WTC11 (cell line): ENCODE measurements around the gene RAPGEF5. TPM values are rescaled to one million over a fixed set of nuclear protein-coding genes. Genes with fewer than 3 reads are reported as not detected.

Experiments used
- ATAC-seq: fragments of 200-7000 bp; cut with Tn5 transposase; 2 replicates; pipeline ENCODE4 v1.10.0; 2021; ENCODE audit warnings: mild to moderate bottlenecking, moderate library complexity
- CTCF ChIA-PET: fragments of 300-600 bp; sonication (Branson Sonifier 250); formaldehyde crosslinking; loops from one replicate; lab custom pipeline; 2021; ENCODE audit warnings: antibody characterized with exemption; lab: Charles Lee
- POLR2A ChIA-PET: fragments of 350-600 bp; sonication (Branson Sonifier 250); formaldehyde crosslinking; loops from one replicate; lab custom pipeline; 2021; ENCODE audit warnings: antibody characterized with exemption; lab: Charles Lee
- DNase-seq: peaks from one replicate; pipeline ENCODE4 v3.0.0; 2021; ENCODE audit warnings: low spot score
- H3K27ac Mint-ChIP-seq: 2 replicates; pipeline ENCODE4 v1.8.0; 2021; ENCODE audit warnings: mixed read lengths
- H3K27me3 Mint-ChIP-seq: 2 replicates; pipeline ENCODE4 v1.8.0; 2021; ENCODE audit warnings: low read depth, mild to moderate bottlenecking, moderate library complexity, mixed read lengths
- H3K36me3 Mint-ChIP-seq: 2 replicates; pipeline ENCODE4 v1.8.0; 2021; ENCODE audit warnings: mixed read lengths
- H3K4me1 Mint-ChIP-seq: 2 replicates; pipeline ENCODE4 v1.8.0; 2022; ENCODE audit warnings: mixed read lengths
- H3K4me3 Mint-ChIP-seq: 2 replicates; pipeline ENCODE4 v1.8.0; 2021; ENCODE audit warnings: mild to moderate bottlenecking, moderate library complexity, mixed read lengths
- H3K9me3 Mint-ChIP-seq: 2 replicates; pipeline ENCODE4 v1.8.0; 2021; ENCODE audit warnings: mixed read lengths
- ATF3 ChIP-seq: sonication (generic); formaldehyde crosslinking; conservative IDR thresholded peaks from 2 replicates; pipeline ENCODE4 v1.8.1; 2022; ENCODE audit warnings: mild to moderate bottlenecking, missing genetic modification reagents
- CREM ChIP-seq: sonication (generic); formaldehyde crosslinking; IDR thresholded peaks from 2 replicates; pipeline ENCODE4 v1.8.1; 2022; ENCODE audit warnings: mild to moderate bottlenecking, missing genetic modification reagents, moderate library complexity
- FOXJ3 ChIP-seq: sonication (generic); formaldehyde crosslinking; IDR thresholded peaks from 2 replicates; pipeline ENCODE4 v1.9.0; 2021; ENCODE audit warnings: missing genetic modification reagents, mild to moderate bottlenecking, borderline replicate concordance
- FOXK1 ChIP-seq: sonication (generic); formaldehyde crosslinking; IDR thresholded peaks from 2 replicates; pipeline ENCODE4 v1.8.0; 2022; ENCODE audit warnings: mild to moderate bottlenecking, moderate library complexity, missing genetic modification reagents
- FOXP1 ChIP-seq: sonication (generic); formaldehyde crosslinking; IDR thresholded peaks from 2 replicates; pipeline ENCODE4 v1.8.0; 2022; ENCODE audit warnings: missing genetic modification reagents, mild to moderate bottlenecking, moderate library complexity, borderline replicate concordance
- IRF1 ChIP-seq: sonication (generic); formaldehyde crosslinking; IDR thresholded peaks from 2 replicates; pipeline ENCODE4 v1.8.0; 2023; ENCODE audit warnings: missing genetic modification reagents
- KAT7 ChIP-seq: sonication (generic); formaldehyde crosslinking; IDR thresholded peaks from 2 replicates; pipeline ENCODE4 v1.8.1; 2023; ENCODE audit warnings: missing genetic modification reagents, mild to moderate bottlenecking, borderline replicate concordance
- TEAD4 ChIP-seq: sonication (generic); formaldehyde crosslinking; IDR thresholded peaks from 2 replicates; pipeline ENCODE4 v1.8.0; 2022; ENCODE audit warnings: mild to moderate bottlenecking, missing genetic modification reagents
- TP53 ChIP-seq: sonication (generic); formaldehyde crosslinking; IDR thresholded peaks from 2 replicates; pipeline ENCODE4 v1.8.1; 2023; ENCODE audit warnings: mild to moderate bottlenecking, missing genetic modification reagents
- ZMAT4 ChIP-seq: fragments of 250-450 bp; sonication (Bioruptor Pico); IDR thresholded peaks from 2 replicates; pipeline ENCODE4 v1.9.0; 2021; ENCODE audit warnings: mild to moderate bottlenecking
- ZNF138 ChIP-seq: sonication (generic); formaldehyde crosslinking; conservative IDR thresholded peaks from 2 replicates; pipeline ENCODE4 v1.8.1; 2022; ENCODE audit warnings: mild to moderate bottlenecking, moderate library complexity, missing genetic modification reagents
- ZNF232 ChIP-seq: sonication (generic); formaldehyde crosslinking; IDR thresholded peaks from 2 replicates; pipeline ENCODE4 v1.8.0; 2022; ENCODE audit warnings: mild to moderate bottlenecking, missing genetic modification reagents
- ZNF317 ChIP-seq: sonication (generic); formaldehyde crosslinking; IDR thresholded peaks from 2 replicates; pipeline ENCODE4 v1.8.1; 2023; ENCODE audit warnings: low read depth, mild to moderate bottlenecking, moderate library complexity, missing genetic modification reagents, borderline replicate concordance
- ZNF512 ChIP-seq: sonication (generic); formaldehyde crosslinking; IDR thresholded peaks from 2 replicates; pipeline ENCODE4 v1.8.1; 2022; ENCODE audit warnings: missing genetic modification reagents, borderline replicate concordance
- ZNF671 ChIP-seq: fragments of 250-450 bp; sonication (Bioruptor Pico); IDR thresholded peaks from 2 replicates; pipeline ENCODE4 v1.8.0; 2021; ENCODE audit warnings: mild to moderate bottlenecking
- total RNA-seq: library from RNA; stranded (reverse); gene quantifications from 3 replicates; pipeline ENCODE4 v1.2.3, GENCODE V29; 2021
- TF ChIP-seq, protein P1 (sequence below): sonication (generic); formaldehyde crosslinking; IDR thresholded peaks from 2 replicates; pipeline ENCODE4 v1.8.1; 2023; ENCODE audit warnings: mild to moderate bottlenecking, moderate library complexity, missing genetic modification reagents
- TF ChIP-seq, protein P2 (sequence below): fragments of 250-450 bp; sonication (Bioruptor Pico); IDR thresholded peaks from 2 replicates; pipeline ENCODE4 v1.8.0; 2021; ENCODE audit warnings: mild to moderate bottlenecking
- TF ChIP-seq, protein P3 (sequence below): sonication (generic); formaldehyde crosslinking; IDR thresholded peaks from 2 replicates; pipeline ENCODE4 v1.8.1; 2022; ENCODE audit warnings: mild to moderate bottlenecking, missing genetic modification reagents, moderate library complexity, borderline replicate concordance
- TF ChIP-seq, protein P4 (sequence below): sonication (generic); formaldehyde crosslinking; IDR thresholded peaks from 2 replicates; pipeline ENCODE4 v1.8.0; 2023; ENCODE audit warnings: missing genetic modification reagents, mild to moderate bottlenecking, borderline replicate concordance
- TF ChIP-seq, protein P5 (sequence below): sonication (generic); formaldehyde crosslinking; IDR thresholded peaks from 2 replicates; pipeline ENCODE4 v1.8.1; 2022; ENCODE audit warnings: mild to moderate bottlenecking, moderate library complexity, missing genetic modification reagents

RAPGEF5 gene
- total RNA-seq, 1 experiment from 2014 or later, result 12.3 TPM

DNA sequence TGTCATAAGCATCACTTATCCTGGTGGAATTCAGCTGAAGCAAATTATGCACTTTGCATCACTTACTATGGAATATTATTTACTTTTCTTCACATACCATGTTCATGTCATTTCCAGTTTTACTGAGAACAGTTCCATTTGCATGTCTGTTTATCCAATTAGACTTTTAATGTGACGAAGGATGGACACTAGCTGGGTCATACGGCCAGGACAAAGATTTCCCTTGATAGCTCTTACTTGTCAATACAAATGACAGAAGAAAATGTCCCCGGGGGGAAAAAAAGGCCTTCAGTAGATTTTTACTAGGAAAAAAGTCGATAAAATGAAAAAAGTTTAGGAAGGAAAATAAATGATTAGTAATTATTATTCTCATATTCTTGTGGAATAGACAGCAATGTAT is 106.6 kb downstream of the RAPGEF5 start:
- DNase-seq (no peak), ATAC-seq (no peak)
- H3K4me3 Mint-ChIP-seq, result no peak overlapping the region
- POLR2A ChIA-PET, result no interaction called here
- no peak for TF ChIP-seq TP53 (CRISPR knock-in tag)
- TF ChIP-seq TEAD4 (CRISPR knock-in tag), result no peak
- TF ChIP-seq FOXP1 (CRISPR knock-in tag), result no peak
- TF ChIP-seq KAT7 (CRISPR knock-in tag), result no peak
- no peak for TF ChIP-seq ZNF512 (CRISPR knock-in tag)
- TF ChIP-seq ZMAT4 (CRISPR knock-in tag), result no peak
- CTCF ChIA-PET, result interaction anchor here (2.2 to 2.5 kb wide), 2 partner anchors 140 to 202 kb away, joined by 7 to 15 read pairs; no protein-coding TSS in a partner anchor
- peaks cover 22% of the 10 kb centered on the region for H3K9me3 Mint-ChIP-seq
- peaks cover 12% of the 10 kb centered on the region for H3K36me3 Mint-ChIP-seq
- H3K27me3 Mint-ChIP-seq, result no peaks in the 10 kb centered on the region
- peaks cover 26% of the 10 kb centered on the region for H3K4me1 Mint-ChIP-seq
- no peak overlapping the region for H3K27ac Mint-ChIP-seq

- DNase-seq, result no peak
- Mint-ChIP-seq H3K27me3 (no peaks in the 10 kb centered on the region), H3K4me1 (peaks cover 26% of the 10 kb centered on the region), H3K27ac (no peak overlapping the region), H3K4me3 (no peak overlapping the region), H3K9me3 (peaks cover 23% of the 10 kb centered on the region), H3K36me3 (peaks cover 12% of the 10 kb centered on the region)
- ChIA-PET POLR2A (no interaction called here), CTCF (interaction anchor here (1.5 kb wide), 1 partner anchor 138 kb away, joined by 5 read pairs; no protein-coding TSS in a partner anchor)
- no peak for ATAC-seq
- TF ChIP-seq, protein P1, sequence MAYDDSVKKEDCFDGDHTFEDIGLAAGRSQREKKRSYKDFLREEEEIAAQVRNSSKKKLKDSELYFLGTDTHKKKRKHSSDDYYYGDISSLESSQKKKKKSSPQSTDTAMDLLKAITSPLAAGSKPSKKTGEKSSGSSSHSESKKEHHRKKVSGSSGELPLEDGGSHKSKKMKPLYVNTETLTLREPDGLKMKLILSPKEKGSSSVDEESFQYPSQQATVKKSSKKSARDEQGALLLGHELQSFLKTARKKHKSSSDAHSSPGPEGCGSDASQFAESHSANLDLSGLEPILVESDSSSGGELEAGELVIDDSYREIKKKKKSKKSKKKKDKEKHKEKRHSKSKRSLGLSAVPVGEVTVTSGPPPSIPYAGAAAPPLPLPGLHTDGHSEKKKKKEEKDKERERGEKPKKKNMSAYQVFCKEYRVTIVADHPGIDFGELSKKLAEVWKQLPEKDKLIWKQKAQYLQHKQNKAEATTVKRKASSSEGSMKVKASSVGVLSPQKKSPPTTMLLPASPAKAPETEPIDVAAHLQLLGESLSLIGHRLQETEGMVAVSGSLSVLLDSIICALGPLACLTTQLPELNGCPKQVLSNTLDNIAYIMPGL (CRISPR knock-in tag), result no peak
- TF ChIP-seq ZNF671 (no peak), ATF3 (CRISPR knock-in tag) (no peak), IRF1 (CRISPR knock-in tag) (no peak), CREM (no peak), ZNF232 (CRISPR knock-in tag) (no peak), ZNF317 (CRISPR knock-in tag) (no peak), ZMAT4 (CRISPR knock-in tag) (no peak), TP53 (CRISPR knock-in tag) (no peak), FOXK1 (CRISPR knock-in tag) (no peak), ZNF138 (CRISPR knock-in tag) (no peak), FOXJ3 (CRISPR knock-in tag) (no peak)
- TF ChIP-seq, protein P2, sequence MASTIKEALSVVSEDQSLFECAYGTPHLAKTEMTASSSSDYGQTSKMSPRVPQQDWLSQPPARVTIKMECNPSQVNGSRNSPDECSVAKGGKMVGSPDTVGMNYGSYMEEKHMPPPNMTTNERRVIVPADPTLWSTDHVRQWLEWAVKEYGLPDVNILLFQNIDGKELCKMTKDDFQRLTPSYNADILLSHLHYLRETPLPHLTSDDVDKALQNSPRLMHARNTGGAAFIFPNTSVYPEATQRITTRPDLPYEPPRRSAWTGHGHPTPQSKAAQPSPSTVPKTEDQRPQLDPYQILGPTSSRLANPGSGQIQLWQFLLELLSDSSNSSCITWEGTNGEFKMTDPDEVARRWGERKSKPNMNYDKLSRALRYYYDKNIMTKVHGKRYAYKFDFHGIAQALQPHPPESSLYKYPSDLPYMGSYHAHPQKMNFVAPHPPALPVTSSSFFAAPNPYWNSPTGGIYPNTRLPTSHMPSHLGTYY (CRISPR knock-in tag), result no peak
- TF ChIP-seq, protein P3, sequence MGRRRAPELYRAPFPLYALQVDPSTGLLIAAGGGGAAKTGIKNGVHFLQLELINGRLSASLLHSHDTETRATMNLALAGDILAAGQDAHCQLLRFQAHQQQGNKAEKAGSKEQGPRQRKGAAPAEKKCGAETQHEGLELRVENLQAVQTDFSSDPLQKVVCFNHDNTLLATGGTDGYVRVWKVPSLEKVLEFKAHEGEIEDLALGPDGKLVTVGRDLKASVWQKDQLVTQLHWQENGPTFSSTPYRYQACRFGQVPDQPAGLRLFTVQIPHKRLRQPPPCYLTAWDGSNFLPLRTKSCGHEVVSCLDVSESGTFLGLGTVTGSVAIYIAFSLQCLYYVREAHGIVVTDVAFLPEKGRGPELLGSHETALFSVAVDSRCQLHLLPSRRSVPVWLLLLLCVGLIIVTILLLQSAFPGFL (CRISPR knock-in tag), result no peak
- TF ChIP-seq, protein P4, sequence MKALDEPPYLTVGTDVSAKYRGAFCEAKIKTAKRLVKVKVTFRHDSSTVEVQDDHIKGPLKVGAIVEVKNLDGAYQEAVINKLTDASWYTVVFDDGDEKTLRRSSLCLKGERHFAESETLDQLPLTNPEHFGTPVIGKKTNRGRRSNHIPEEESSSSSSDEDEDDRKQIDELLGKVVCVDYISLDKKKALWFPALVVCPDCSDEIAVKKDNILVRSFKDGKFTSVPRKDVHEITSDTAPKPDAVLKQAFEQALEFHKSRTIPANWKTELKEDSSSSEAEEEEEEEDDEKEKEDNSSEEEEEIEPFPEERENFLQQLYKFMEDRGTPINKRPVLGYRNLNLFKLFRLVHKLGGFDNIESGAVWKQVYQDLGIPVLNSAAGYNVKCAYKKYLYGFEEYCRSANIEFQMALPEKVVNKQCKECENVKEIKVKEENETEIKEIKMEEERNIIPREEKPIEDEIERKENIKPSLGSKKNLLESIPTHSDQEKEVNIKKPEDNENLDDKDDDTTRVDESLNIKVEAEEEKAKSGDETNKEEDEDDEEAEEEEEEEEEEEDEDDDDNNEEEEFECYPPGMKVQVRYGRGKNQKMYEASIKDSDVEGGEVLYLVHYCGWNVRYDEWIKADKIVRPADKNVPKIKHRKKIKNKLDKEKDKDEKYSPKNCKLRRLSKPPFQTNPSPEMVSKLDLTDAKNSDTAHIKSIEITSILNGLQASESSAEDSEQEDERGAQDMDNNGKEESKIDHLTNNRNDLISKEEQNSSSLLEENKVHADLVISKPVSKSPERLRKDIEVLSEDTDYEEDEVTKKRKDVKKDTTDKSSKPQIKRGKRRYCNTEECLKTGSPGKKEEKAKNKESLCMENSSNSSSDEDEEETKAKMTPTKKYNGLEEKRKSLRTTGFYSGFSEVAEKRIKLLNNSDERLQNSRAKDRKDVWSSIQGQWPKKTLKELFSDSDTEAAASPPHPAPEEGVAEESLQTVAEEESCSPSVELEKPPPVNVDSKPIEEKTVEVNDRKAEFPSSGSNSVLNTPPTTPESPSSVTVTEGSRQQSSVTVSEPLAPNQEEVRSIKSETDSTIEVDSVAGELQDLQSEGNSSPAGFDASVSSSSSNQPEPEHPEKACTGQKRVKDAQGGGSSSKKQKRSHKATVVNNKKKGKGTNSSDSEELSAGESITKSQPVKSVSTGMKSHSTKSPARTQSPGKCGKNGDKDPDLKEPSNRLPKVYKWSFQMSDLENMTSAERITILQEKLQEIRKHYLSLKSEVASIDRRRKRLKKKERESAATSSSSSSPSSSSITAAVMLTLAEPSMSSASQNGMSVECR, result no peak
- TF ChIP-seq, protein P5, sequence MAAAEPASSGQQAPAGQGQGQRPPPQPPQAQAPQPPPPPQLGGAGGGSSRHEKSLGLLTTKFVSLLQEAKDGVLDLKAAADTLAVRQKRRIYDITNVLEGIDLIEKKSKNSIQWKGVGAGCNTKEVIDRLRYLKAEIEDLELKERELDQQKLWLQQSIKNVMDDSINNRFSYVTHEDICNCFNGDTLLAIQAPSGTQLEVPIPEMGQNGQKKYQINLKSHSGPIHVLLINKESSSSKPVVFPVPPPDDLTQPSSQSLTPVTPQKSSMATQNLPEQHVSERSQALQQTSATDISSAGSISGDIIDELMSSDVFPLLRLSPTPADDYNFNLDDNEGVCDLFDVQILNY (CRISPR knock-in tag), result no peak
Observed at GRCh38 chr7:22248111-22248809, 108.7 kb downstream of the RAPGEF5 start.
